K562 (cell line): ENCODE data around the gene ASIC3. TPM values are rescaled to one million over a fixed set of nuclear protein-coding genes. Genes with fewer than 3 reads are reported as not detected.

ENCODE experiments used
- ATF6 ChIP-seq: sonication (generic); formaldehyde crosslinking; IDR thresholded peaks from 2 replicates; pipeline ENCODE4 v1.4.0; 2020; ENCODE audit warnings: mild to moderate bottlenecking, missing genetic modification reagents
- CHAMP1 ChIP-seq: fragments of 450-650 bp; IDR thresholded peaks from 2 replicates; pipeline ENCODE4 v1.6.1; 2016; ENCODE audit warnings: mild to moderate bottlenecking
- EHMT2 ChIP-seq: fragments of 450-650 bp; IDR thresholded peaks from 2 replicates; pipeline ENCODE4 v1.6.1; 2018; ENCODE audit warnings: antibody characterized with exemption
- FOXA3 ChIP-seq, 2 experiments: fragments of 450-650 bp in 1 of 2; sonication (generic) in 1 of 2; formaldehyde crosslinking; IDR thresholded peaks in 1 of 2; conservative IDR thresholded peaks in 1 of 2; 2 replicates each; pipeline versions ENCODE4 v1.4.0 to v1.8.0; 2020 to 2022; ENCODE audit warnings: mild to moderate bottlenecking in 2 of 2, missing genetic modification reagents in 1 of 2
- FOXP4 ChIP-seq: sonication (generic); formaldehyde crosslinking; IDR thresholded peaks from 2 replicates; pipeline ENCODE4 v1.8.0; 2022; ENCODE audit warnings: mild to moderate bottlenecking, missing genetic modification reagents, borderline replicate concordance
- POLR2B ChIP-seq: fragments of 450-650 bp; IDR thresholded peaks from 2 replicates; pipeline ENCODE4 v1.6.1; 2018; ENCODE audit warnings: low read depth; ENCODE audit not compliant: partially characterized antibody
- TAF15 ChIP-seq: fragments of 200-400 bp; formaldehyde crosslinking; IDR thresholded peaks from 2 replicates; pipeline ENCODE4 v1.6.1; 2017; ENCODE audit warnings: mild to moderate bottlenecking, low read depth, low read length, moderate library complexity
- ZBTB40 ChIP-seq, 2 experiments: fragments of 450-650 bp in 1 of 2; sonication (generic) in 1 of 2; formaldehyde crosslinking in 1 of 2; IDR thresholded peaks; 2 replicates each; pipeline versions ENCODE4 v1.7.1 to v1.9.0; 2016 to 2022; ENCODE audit warnings: inconsistent platforms in 1 of 2, mild to moderate bottlenecking in 1 of 2, missing genetic modification reagents in 1 of 2
- polyA plus RNA-seq, 8 experiments: library from polyadenylated mRNA; depleted of rRNA in 4 of 8; stranded (reverse) in 5 of 8; unstranded in 3 of 8; fragments of >200 nt; fragmentation: Nextera tagmentation in 2 of 8; fragmentation: Illumina TruSeq in 1 of 8; extraction: Ambion mirVana in 2 of 8; extraction: Trizol in 1 of 8; gene quantifications; 2 replicates each; pipeline versions ENCODE4 v1.2.1 to v1.2.3, GENCODE V29; 2011 to 2014; ENCODE audit warnings: inconsistent platforms in 1 of 8, missing spikeins in 1 of 8
- total RNA-seq, 7 experiments: library from RNA; depleted of rRNA in 6 of 7; stranded (reverse); fragments of >200 nt in 6 of 7; fragmentation: Illumina TruSeq in 2 of 7; extraction: Trizol in 2 of 7; gene quantifications; 2 replicates each; pipeline versions ENCODE4 v1.2.1 to v1.2.3, GENCODE V29; 2011 to 2021; ENCODE audit warnings: low replicate concordance in 1 of 7

ASIC3 gene
- total and polyA plus RNA-seq, 9 of the 15 experiments (the other 6 are each of a cell fraction or from before 2014, with no cell fraction given): 0.11 to 5.0 (median 0.87) TPM

GRCh38 chr7:151039850-151040548, 8.3 kb upstream of the ASIC3 start (continued):
- TF ChIP-seq ZBTB40 (IDR thresholded peaks at IDR 0.05) (0 out of 2 replicates have a peak, but pooled peaks have one; percentile 21), ZBTB40 (CRISPR knock-in tag; IDR thresholded peaks at IDR 0.05) (no peak), FOXA3 (CRISPR knock-in tag; conservative IDR thresholded peaks at IDR 0.05 in 1 of 2, IDR thresholded peaks at IDR 0.05 in 1 of 2) (peak in 1 of 2 experiments; percentile 11; a peak in 1 of 4 replicates), POLR2B (no peak), ATF6 (CRISPR knock-in tag) (0 out of 2 replicates have a peak, but pooled peaks have one; percentile 41), TAF15 (peak; percentile 22; the same call in 1 of the 2 replicates), CHAMP1 (no peak), EHMT2 (no peak), FOXP4 (0 out of 2 replicates have a peak, but pooled peaks have one; percentile 71)
